IMR-90 (cell line): Measurements from ENCODE around the gene MEDAG. TPM values are rescaled to one million over a fixed set of nuclear protein-coding genes. Genes with fewer than 3 reads are reported as not detected.
A peak's percentile ranks its signal among the peaks of the same experiment; 100 is the strongest.

Experiments
- ATAC-seq: fragments of 200-7000 bp; cut with Tn5 transposase; 2 replicates; pipeline ENCODE4 v1.9.1; 2020; ENCODE audit warnings: low read depth, mild to moderate bottlenecking, moderate library complexity
- BruUV-seq: library from RNA; stranded (reverse); fragments of 400-500 nt; replicated peaks from 2 replicates; lab custom pipeline; 2021; lab: Mats Ljungman, UMichigan
- CTCF ChIA-PET: fragments of 300-600 bp; formaldehyde crosslinking; extraction: SDS; loops from one replicate; lab custom pipeline; 2021; ENCODE audit warnings: antibody characterized with exemption; lab: Yijun Ruan, JAX
- POLR2A ChIA-PET: fragments of 300-600 bp; sonication (Branson Sonifier 250); formaldehyde crosslinking; loops from one replicate; lab custom pipeline; 2022; ENCODE audit warnings: antibody characterized with exemption; ENCODE audit not compliant: unreplicated experiment; lab: Charles Lee
- DNase-seq: peaks from one replicate; pipeline ENCODE4 v3.0.0; 2013
- H2AFZ ChIP-seq: replicated peaks from 2 replicates; pipeline ENCODE3; 2013; ENCODE audit warnings: low read length, mild to moderate bottlenecking; ENCODE audit not compliant: poor library complexity
- H2AK5ac ChIP-seq: 2 replicates; pipeline ENCODE4 v1.6.1; 2013; ENCODE audit warnings: low read depth, low read length, inconsistent platforms
- H2AK9ac ChIP-seq: replicated peaks from 2 replicates; pipeline ENCODE3; 2013; ENCODE audit warnings: mild to moderate bottlenecking, low read depth, low read length, moderate library complexity; ENCODE audit not compliant: poor library complexity
- H2BK120ac ChIP-seq: 2 replicates; pipeline ENCODE4 v1.6.1; 2013; ENCODE audit warnings: low read depth, low read length, inconsistent platforms
- H2BK15ac ChIP-seq: 3 replicates; pipeline ENCODE4 v1.6.1; 2013; ENCODE audit warnings: low read depth, low read length, inconsistent platforms
- H2BK20ac ChIP-seq: 2 replicates; pipeline ENCODE4 v1.6.1; 2013; ENCODE audit warnings: low read depth, mild to moderate bottlenecking, inconsistent platforms, low read length, moderate library complexity
- H2BK5ac ChIP-seq: 2 replicates; pipeline ENCODE4 v1.6.1; 2013; ENCODE audit warnings: mild to moderate bottlenecking, low read depth, low read length, inconsistent platforms; ENCODE audit not compliant: poor library complexity, severe bottlenecking
- H3K14ac ChIP-seq: replicated peaks from 2 replicates; pipeline ENCODE4 v1.6.1; 2013; ENCODE audit warnings: low read depth, low read length, inconsistent platforms
- H3K18ac ChIP-seq: 2 replicates; pipeline ENCODE4 v1.6.1; 2013; ENCODE audit warnings: low read depth, low read length, control low read depth
- H3K23ac ChIP-seq: 2 replicates; pipeline ENCODE4 v1.6.1; 2013; ENCODE audit warnings: low read depth, low read length, inconsistent platforms
- H3K27ac ChIP-seq: 2 replicates; pipeline ENCODE4 v1.5.1; 2013; ENCODE audit warnings: mild to moderate bottlenecking, control low read depth, low read length; ENCODE audit not compliant: insufficient read depth
- H3K27me3 ChIP-seq: 2 replicates; pipeline ENCODE4 v1.6.1; 2013; ENCODE audit warnings: low read length; ENCODE audit not compliant: control insufficient read depth, insufficient read depth
- H3K36me3 ChIP-seq: 2 replicates; pipeline ENCODE4 v1.6.1; 2013; ENCODE audit warnings: low read length, mixed read lengths; ENCODE audit not compliant: control insufficient read depth, insufficient read depth
- H3K4ac ChIP-seq: 2 replicates; pipeline ENCODE4 v1.6.1; 2013; ENCODE audit warnings: low read depth, low read length, inconsistent platforms
- H3K4me1 ChIP-seq: 2 replicates; pipeline ENCODE4 v1.6.1; 2013; ENCODE audit warnings: low read length, mixed read lengths; ENCODE audit not compliant: control insufficient read depth, insufficient read depth
- H3K4me2 ChIP-seq: 2 replicates; pipeline ENCODE4 v1.6.1; 2013; ENCODE audit warnings: low read depth, mild to moderate bottlenecking, control low read depth, low read length, moderate library complexity
- H3K4me3 ChIP-seq: 2 replicates; pipeline ENCODE4 v1.5.1; 2013; ENCODE audit warnings: low read depth, mild to moderate bottlenecking, control low read depth, low read length, moderate library complexity; ENCODE audit not compliant: insufficient read depth
- H3K56ac ChIP-seq: 2 replicates; pipeline ENCODE4 v1.6.1; 2013; ENCODE audit warnings: low read length, inconsistent platforms; ENCODE audit not compliant: insufficient read depth; ENCODE audit errors: extremely low read depth
- H3K79me1 ChIP-seq, 2 experiments: 2 replicates each; pipeline ENCODE4 v1.6.1; 2013; ENCODE audit warnings: low read length in 2 of 2, inconsistent platforms in 1 of 2, low read depth in 1 of 2
- H3K9ac ChIP-seq: 2 replicates; pipeline ENCODE4 v1.6.1; 2013; ENCODE audit warnings: low read depth, low read length, control low read depth
- H3K9me1 ChIP-seq: 2 replicates; pipeline ENCODE4 v1.6.1; 2013; ENCODE audit warnings: low read length, inconsistent platforms; ENCODE audit not compliant: insufficient read depth
- H3K9me3 ChIP-seq: 2 replicates; pipeline ENCODE4 v1.6.1; 2013; ENCODE audit warnings: low read length; ENCODE audit not compliant: control insufficient read depth, insufficient read depth
- H4K20me1 ChIP-seq: 2 replicates; pipeline ENCODE4 v1.6.1; 2013; ENCODE audit warnings: low read length, inconsistent platforms; ENCODE audit not compliant: insufficient read depth
- H4K5ac ChIP-seq: 2 replicates; pipeline ENCODE4 v1.6.1; 2013; ENCODE audit warnings: mild to moderate bottlenecking, low read depth, low read length, control low read depth
- H4K8ac ChIP-seq, 2 experiments: 2 replicates each; pipeline ENCODE4 v1.6.1; 2013; ENCODE audit warnings: low read depth in 2 of 2, low read length in 2 of 2, control low read depth in 1 of 2, inconsistent platforms in 1 of 2
- H4K91ac ChIP-seq: 2 replicates; pipeline ENCODE4 v1.6.1; 2013; ENCODE audit warnings: low read depth, low read length, inconsistent platforms; ENCODE audit not compliant: insufficient read depth
- ELK1 ChIP-seq: fragments of 150-350 bp; IDR thresholded peaks from 2 replicates; pipeline ENCODE4 v1.6.1; 2016; ENCODE audit warnings: low read depth, mild to moderate bottlenecking, low read length, moderate library complexity, borderline replicate concordance
- MAFK ChIP-seq: IDR thresholded peaks from 2 replicates; pipeline ENCODE4 v1.6.1; 2012; ENCODE audit warnings: low read depth, low read length, improper control_type of control experiment
- RCOR1 ChIP-seq: IDR thresholded peaks from 2 replicates; pipeline ENCODE4 v1.6.1; 2012; ENCODE audit warnings: mild to moderate bottlenecking, low read length, improper control_type of control experiment; ENCODE audit not compliant: insufficient replicate concordance
- SMC3 ChIP-seq: fragments of 150-350 bp; IDR thresholded peaks from 2 replicates; pipeline ENCODE4 v1.6.1; 2016; ENCODE audit warnings: low read depth, mild to moderate bottlenecking, antibody characterized with exemption, low read length, moderate library complexity
- WGBS, 2 experiments: methylation state at CpG; one replicate each; pipeline versions ENCODE4 v1.1.5 to v1.1.7; 2013; ENCODE audit warnings: missing lambda C conversion rate in 2 of 2; ENCODE audit not compliant: insufficient read length in 1 of 2; ENCODE audit errors: extremely low coverage in 2 of 2; 5-methylcytosine and 5-hydroxymethylcytosine counted together
- dilution Hi-C: fragments of 300-500 bp; cut with HindIII; formaldehyde crosslinking; loops from one replicate; pipeline ENCODE4 v1.14.3; 2018; ENCODE audit warnings: low sequenced_read_pairs; ENCODE audit not compliant: unreplicated experiment
- in situ Hi-C: fragments of 300-500 bp; cut with MboI; formaldehyde crosslinking; loops from 3 replicates; pipeline ENCODE4 v1.14.3; 2019; ENCODE audit warnings: low sequenced_read_pairs, inconsistent platforms, mixed read lengths
- intact Hi-C: fragments of 100-400 bp; cut with micrococcal nuclease; formaldehyde crosslinking; loops from 2 replicates; pipeline ENCODE4 v1.10.0; 2022
- polyA plus RNA-seq, 3 experiments: library from polyadenylated mRNA; depleted of rRNA; stranded (reverse); fragments of >200 nt; gene quantifications; 2 replicates each; pipeline ENCODE4 v1.2.3, GENCODE V29; 2012; ENCODE audit warnings: low replicate concordance in 1 of 3
- total RNA-seq: library from RNA; depleted of rRNA; stranded (reverse); fragments of >200 nt; gene quantifications from 2 replicates; pipeline ENCODE4 v1.2.3, GENCODE V29; 2012

Gene MEDAG
- total and polyA plus RNA-seq, 2 of the 4 experiments (the other 2 are of a cell fraction): 0.32 to 0.36 TPM

GRCh38 chr13:30907121-30907861 is 1.2 kb downstream of the MEDAG start:
- ChIA-PET POLR2A (no interaction called here), CTCF (interaction anchor here (0.6 kb wide), 1 partner anchor 46 kb away, joined by 3 read pairs; no protein-coding TSS in a partner anchor)
- no peak overlapping the region for H2BK15ac ChIP-seq
- DNase-seq (peak; percentile 51), ATAC-seq (peak; percentile 53)
- no TSS peak for BruUV-seq
- no peak overlapping the region for H3K4me2 ChIP-seq
- peaks cover 18% of the 10 kb centered on the region for H3K4me1 ChIP-seq
- H3K14ac ChIP-seq: peak overlapping the region; percentile 46; the same call in 1 of the 2 replicates
- peak overlapping the region; percentile 70 for H3K4ac ChIP-seq
- no peak overlapping the region for H3K56ac ChIP-seq
- peak overlapping the region; percentile 54; the same call in 1 of the 2 replicates for H4K91ac ChIP-seq
- H4K5ac ChIP-seq: peak overlapping the region; percentile 11; the same call in 1 of the 2 replicates
- no peak overlapping the region for H2BK5ac ChIP-seq
- H2BK20ac ChIP-seq: peak overlapping the region; percentile 14
- H3K18ac ChIP-seq: no peak overlapping the region; the same call in 1 of the 2 replicates
- no peak overlapping the region for H3K27ac ChIP-seq
- intact Hi-C loops: no loop called here
- no peaks in the 10 kb centered on the region for H3K79me1 ChIP-seq
- in situ Hi-C loops: no loop called here
- H4K8ac ChIP-seq: peak overlapping the region; percentile 14 to 66; a peak in 3 of 4 replicates
- no peak overlapping the region for H3K9ac ChIP-seq
- no peaks in the 10 kb centered on the region for H3K36me3 ChIP-seq
- H2BK120ac ChIP-seq: peak overlapping the region; percentile 51
- no peaks in the 10 kb centered on the region for H3K9me3 ChIP-seq
- no peak overlapping the region for H3K4me3 ChIP-seq
- peak overlapping the region; percentile 2 for H2AK9ac ChIP-seq
- H3K23ac ChIP-seq: no peak overlapping the region
- 0 out of 2 replicates have a peak, but pooled peaks cover 3% of the 10 kb centered on the region for H3K9me1 ChIP-seq
- peak overlapping the region; percentile 49 for H2AFZ ChIP-seq
- peak overlapping the region; percentile 53; the same call in 1 of the 2 replicates for H2AK5ac ChIP-seq
- dilution Hi-C loops: no loop called here
- no peak for TF ChIP-seq RCOR1
- no peak for TF ChIP-seq MAFK
- no peak for TF ChIP-seq SMC3
- no peak for TF ChIP-seq ELK1
- peaks cover 2% of the 10 kb centered on the region for H3K27me3 ChIP-seq
- no peaks in the 10 kb centered on the region for H4K20me1 ChIP-seq
- WGBS, 2 experiments: 93% methylated on average over 5 of the region's 10 CpGs; no CpG with 5 or more reads in 1 of the 2 experiments
